Activated naive CD8-positive, alpha-beta T cell treated with anti-CD3 and anti-CD28 coated beads, Interleukin-2, amount 50 U/mL, for 24 hours (primary cell): ENCODE data around the gene PKP1.
A peak's percentile ranks its signal among the peaks of the same experiment; 100 is the strongest.
"Not testable (repeated sequence)": the region's sequence is repeated elsewhere in the genome, so short reads cannot be mapped to it uniquely, and the experiment has no call there.

Experiments used
- ATAC-seq: fragments of 150-1000 bp; cut with Tn5 transposase; one replicate; pipeline ENCODE4 v1.10.0; 2021
- DNase-seq: peaks from one replicate; pipeline ENCODE4 v3.0.0; 2021
- H3K27ac Mint-ChIP-seq: one replicate; pipeline ENCODE4 v1.8.0; 2021; ENCODE audit warnings: mild to moderate bottlenecking, mixed read lengths
- H3K27me3 Mint-ChIP-seq: one replicate; pipeline ENCODE4 v1.8.0; 2021; ENCODE audit warnings: mixed read lengths
- H3K36me3 Mint-ChIP-seq: one replicate; pipeline ENCODE4 v1.8.0; 2021; ENCODE audit warnings: low read depth, mixed read lengths
- H3K4me1 Mint-ChIP-seq: one replicate; pipeline ENCODE4 v1.8.0; 2021; ENCODE audit warnings: mixed read lengths
- H3K4me3 Mint-ChIP-seq: one replicate; pipeline ENCODE4 v1.8.0; 2021; ENCODE audit warnings: mild to moderate bottlenecking, moderate library complexity, mixed read lengths
- H3K9me3 Mint-ChIP-seq: one replicate; pipeline ENCODE4 v1.8.0; 2021; ENCODE audit warnings: mixed read lengths

Gene PKP1, protein sequence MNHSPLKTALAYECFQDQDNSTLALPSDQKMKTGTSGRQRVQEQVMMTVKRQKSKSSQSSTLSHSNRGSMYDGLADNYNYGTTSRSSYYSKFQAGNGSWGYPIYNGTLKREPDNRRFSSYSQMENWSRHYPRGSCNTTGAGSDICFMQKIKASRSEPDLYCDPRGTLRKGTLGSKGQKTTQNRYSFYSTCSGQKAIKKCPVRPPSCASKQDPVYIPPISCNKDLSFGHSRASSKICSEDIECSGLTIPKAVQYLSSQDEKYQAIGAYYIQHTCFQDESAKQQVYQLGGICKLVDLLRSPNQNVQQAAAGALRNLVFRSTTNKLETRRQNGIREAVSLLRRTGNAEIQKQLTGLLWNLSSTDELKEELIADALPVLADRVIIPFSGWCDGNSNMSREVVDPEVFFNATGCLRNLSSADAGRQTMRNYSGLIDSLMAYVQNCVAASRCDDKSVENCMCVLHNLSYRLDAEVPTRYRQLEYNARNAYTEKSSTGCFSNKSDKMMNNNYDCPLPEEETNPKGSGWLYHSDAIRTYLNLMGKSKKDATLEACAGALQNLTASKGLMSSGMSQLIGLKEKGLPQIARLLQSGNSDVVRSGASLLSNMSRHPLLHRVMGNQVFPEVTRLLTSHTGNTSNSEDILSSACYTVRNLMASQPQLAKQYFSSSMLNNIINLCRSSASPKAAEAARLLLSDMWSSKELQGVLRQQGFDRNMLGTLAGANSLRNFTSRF

GRCh38 chr1:201282931-201283829 lies at the start of gene PKP1:
Gene PKP1 (plus strand): TSS chr1:201283506. CDS start chr1:201283703, 197 bp downstream.
- peak; percentile 74 for ATAC-seq
- Mint-ChIP-seq H3K36me3 (no peaks in the 10 kb centered on the region), H3K27me3 (peaks cover 27% of the 10 kb centered on the region), H3K9me3 (no peaks in the 10 kb centered on the region), H3K27ac (no peak within 1 kb of the TSS), H3K4me3 (peak within 1 kb of the TSS; percentile 25), H3K4me1 (peaks cover 3% of the 10 kb centered on the region)
- peak; percentile 35 for DNase-seq

- not testable (repeated sequence) for H3K4me3 Mint-ChIP-seq, H3K4me1 Mint-ChIP-seq, DNase-seq, H3K36me3 Mint-ChIP-seq, H3K9me3 Mint-ChIP-seq, H3K27ac Mint-ChIP-seq, ATAC-seq
- peaks cover 34% of the 10 kb centered on the region for H3K27me3 Mint-ChIP-seq
Observed at GRCh38 chr1:201239646-201240045, 43.7 kb upstream of the PKP1 start.

GRCh38 chr1:201240171-201240570 lies 43.1 kb upstream of the PKP1 start:
- no peaks in the 10 kb centered on the region for H3K9me3 Mint-ChIP-seq
- H3K27me3 Mint-ChIP-seq: peaks cover 40% of the 10 kb centered on the region
- H3K27ac Mint-ChIP-seq: no peak overlapping the region
- ATAC-seq (no peak), DNase-seq (no peak)
- H3K4me3 Mint-ChIP-seq: no peak overlapping the region
- no peaks in the 10 kb centered on the region for H3K36me3 Mint-ChIP-seq
- H3K4me1 Mint-ChIP-seq: no peaks in the 10 kb centered on the region

- DNase-seq (no peak), ATAC-seq (no peak)
- no peak overlapping the region for H3K27ac Mint-ChIP-seq
- H3K4me3 Mint-ChIP-seq: no peak overlapping the region
- H3K9me3 Mint-ChIP-seq: no peaks in the 10 kb centered on the region
- no peaks in the 10 kb centered on the region for H3K4me1 Mint-ChIP-seq
- H3K27me3 Mint-ChIP-seq: peaks cover 43% of the 10 kb centered on the region
- no peaks in the 10 kb centered on the region for H3K36me3 Mint-ChIP-seq
Observed at GRCh38 chr1:201241736-201242135, 41.6 kb upstream of the PKP1 start.

- peaks cover 39% of the 10 kb centered on the region for H3K27me3 Mint-ChIP-seq
- H3K4me3 Mint-ChIP-seq: no peak overlapping the region
- H3K9me3 Mint-ChIP-seq: no peaks in the 10 kb centered on the region
- no peak for DNase-seq
- H3K27ac Mint-ChIP-seq: no peak overlapping the region
- no peak for ATAC-seq
- H3K4me1 Mint-ChIP-seq: no peaks in the 10 kb centered on the region
- no peaks in the 10 kb centered on the region for H3K36me3 Mint-ChIP-seq
Observed at GRCh38 chr1:201245082-201245481, 38.2 kb upstream of the PKP1 start.

GRCh38 chr1:201248721-201249559 lies 34.4 kb upstream of the PKP1 start:
- DNase-seq (no peak), ATAC-seq (no peak)
- Mint-ChIP-seq H3K27ac (no peak overlapping the region), H3K36me3 (no peaks in the 10 kb centered on the region), H3K27me3 (peaks cover 21% of the 10 kb centered on the region), H3K9me3 (no peaks in the 10 kb centered on the region), H3K4me1 (no peaks in the 10 kb centered on the region), H3K4me3 (no peak overlapping the region)

- no peak overlapping the region for H3K27ac Mint-ChIP-seq
- H3K9me3 Mint-ChIP-seq: no peaks in the 10 kb centered on the region
- no peaks in the 10 kb centered on the region for H3K4me1 Mint-ChIP-seq
- H3K36me3 Mint-ChIP-seq: no peaks in the 10 kb centered on the region
- no peak overlapping the region for H3K4me3 Mint-ChIP-seq
- H3K27me3 Mint-ChIP-seq: peaks cover 7% of the 10 kb centered on the region
- no peak for ATAC-seq
- DNase-seq: no peak
Observed at GRCh38 chr1:201250326-201251011, 32.8 kb upstream of the PKP1 start.

GRCh38 chr1:201251411-201251810 lies 31.9 kb upstream of the PKP1 start:
- Mint-ChIP-seq H3K9me3 (no peaks in the 10 kb centered on the region), H3K4me1 (no peaks in the 10 kb centered on the region), H3K4me3 (no peak overlapping the region), H3K27ac (no peak overlapping the region), H3K36me3 (no peaks in the 10 kb centered on the region), H3K27me3 (peaks cover 7% of the 10 kb centered on the region)
- no peak for ATAC-seq
- no peak for DNase-seq

DNA sequence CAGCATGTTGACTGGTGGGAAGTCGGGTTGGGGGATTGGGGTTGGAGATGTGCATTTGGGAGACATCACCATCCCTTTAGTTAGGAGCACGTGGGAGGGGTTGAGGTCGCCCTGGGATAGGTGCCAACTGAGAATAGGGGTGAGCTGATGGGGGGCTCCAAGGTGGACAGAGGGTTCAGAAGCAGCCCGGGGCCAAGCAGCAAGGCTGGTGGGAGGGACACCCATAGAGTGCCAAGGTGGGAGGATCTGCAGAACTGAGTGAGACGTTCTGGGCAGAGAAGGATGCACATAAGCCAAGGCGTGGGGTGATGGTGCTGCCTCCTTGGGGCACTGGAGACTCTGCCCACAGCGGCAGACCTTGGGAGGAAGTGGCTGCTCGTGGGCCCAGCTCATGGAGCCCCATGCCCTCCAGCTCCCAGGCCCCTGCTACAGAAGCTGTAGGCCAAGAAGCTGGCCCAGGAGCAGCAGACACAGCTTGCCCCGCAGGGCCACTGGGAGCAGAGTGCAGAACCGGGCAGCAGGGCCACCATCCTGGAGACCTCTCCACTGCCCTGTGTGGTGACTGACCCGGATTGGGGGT lies 31.4 kb upstream of the PKP1 start:
- peak; percentile 17 for ATAC-seq
- Mint-ChIP-seq H3K9me3 (no peaks in the 10 kb centered on the region), H3K4me1 (no peaks in the 10 kb centered on the region), H3K4me3 (no peak overlapping the region), H3K27me3 (peaks cover 7% of the 10 kb centered on the region), H3K36me3 (no peaks in the 10 kb centered on the region), H3K27ac (no peak overlapping the region)
- DNase-seq: no peak

DNA sequence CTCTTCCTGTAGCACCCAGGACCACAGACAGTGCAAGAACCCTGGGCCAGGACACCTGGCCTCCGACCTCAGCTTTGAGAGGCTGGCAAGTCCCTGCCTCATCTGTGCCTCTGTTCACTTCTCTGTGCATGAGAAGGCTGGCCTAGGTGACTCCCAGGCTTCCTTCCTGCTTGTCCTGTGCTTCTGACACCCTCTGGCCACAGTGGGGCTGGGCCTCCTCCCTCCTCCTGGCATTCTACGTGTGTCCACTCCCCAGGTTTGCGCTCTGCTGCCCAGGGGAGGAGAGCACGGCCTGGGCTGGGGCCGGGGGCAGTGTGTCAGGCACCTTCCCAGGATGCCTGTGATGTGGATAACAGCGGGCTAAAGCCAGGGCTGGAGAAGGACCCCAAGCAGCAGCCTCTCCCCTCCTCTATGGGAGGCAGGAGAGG lies 30.3 kb upstream of the PKP1 start:
- Mint-ChIP-seq H3K36me3 (no peaks in the 10 kb centered on the region), H3K4me3 (no peak overlapping the region), H3K4me1 (no peaks in the 10 kb centered on the region), H3K27me3 (peaks cover 4% of the 10 kb centered on the region), H3K9me3 (no peaks in the 10 kb centered on the region), H3K27ac (no peak overlapping the region)
- no peak for ATAC-seq
- no peak for DNase-seq

DNA sequence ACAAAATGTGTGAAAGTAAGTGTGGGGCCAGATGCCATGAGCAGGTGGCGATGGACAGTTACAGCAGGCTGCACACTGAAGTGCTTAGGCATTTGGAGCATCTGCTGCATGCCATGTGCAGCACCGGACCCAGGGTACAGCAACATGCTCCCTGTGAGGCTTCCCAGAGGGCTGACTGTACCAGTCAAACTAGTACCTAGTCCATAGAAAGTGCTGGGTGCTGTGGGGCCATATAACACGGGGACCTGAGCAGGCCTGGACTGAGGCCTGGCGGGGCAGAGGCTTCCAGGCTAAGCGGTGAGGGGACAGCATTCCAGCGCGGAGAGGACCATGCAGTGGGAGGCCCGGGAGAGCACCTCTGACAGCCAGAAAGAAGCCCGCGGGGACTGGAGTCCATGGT lies 29.9 kb upstream of the PKP1 start:
- H3K4me1 Mint-ChIP-seq: no peaks in the 10 kb centered on the region
- H3K27ac Mint-ChIP-seq: no peak overlapping the region
- H3K9me3 Mint-ChIP-seq: no peaks in the 10 kb centered on the region
- no peaks in the 10 kb centered on the region for H3K36me3 Mint-ChIP-seq
- DNase-seq (no peak), ATAC-seq (no peak)
- peaks cover 4% of the 10 kb centered on the region for H3K27me3 Mint-ChIP-seq
- no peak overlapping the region for H3K4me3 Mint-ChIP-seq

GRCh38 chr1:201253906-201254624 lies 29.2 kb upstream of the PKP1 start:
- Mint-ChIP-seq H3K4me3 (no peak overlapping the region), H3K36me3 (no peaks in the 10 kb centered on the region), H3K9me3 (no peaks in the 10 kb centered on the region), H3K4me1 (no peaks in the 10 kb centered on the region), H3K27me3 (peaks cover 5% of the 10 kb centered on the region), H3K27ac (no peak overlapping the region)
- ATAC-seq: no peak
- DNase-seq: no peak
